NCI-H2029 treated with DMSO at 0.1 percent for 48 hours (cell line): Measurements from ENCODE around the gene TMEM61.

ENCODE experiments used
- DNase-seq: peaks from one replicate; lab custom pipeline; 2025; lab: John Stamatoyannopoulos, UW

Gene TMEM61

GRCh38 chr1:55039342-55040082, 59.1 kb downstream of the TMEM61 start, which contains the start of gene PCSK9:
TSS of gene PCSK9 (plus strand) at chr1:55039548. CDS start at chr1:55039838, 290 bp downstream.
- DNase-seq: no peak

DNA sequence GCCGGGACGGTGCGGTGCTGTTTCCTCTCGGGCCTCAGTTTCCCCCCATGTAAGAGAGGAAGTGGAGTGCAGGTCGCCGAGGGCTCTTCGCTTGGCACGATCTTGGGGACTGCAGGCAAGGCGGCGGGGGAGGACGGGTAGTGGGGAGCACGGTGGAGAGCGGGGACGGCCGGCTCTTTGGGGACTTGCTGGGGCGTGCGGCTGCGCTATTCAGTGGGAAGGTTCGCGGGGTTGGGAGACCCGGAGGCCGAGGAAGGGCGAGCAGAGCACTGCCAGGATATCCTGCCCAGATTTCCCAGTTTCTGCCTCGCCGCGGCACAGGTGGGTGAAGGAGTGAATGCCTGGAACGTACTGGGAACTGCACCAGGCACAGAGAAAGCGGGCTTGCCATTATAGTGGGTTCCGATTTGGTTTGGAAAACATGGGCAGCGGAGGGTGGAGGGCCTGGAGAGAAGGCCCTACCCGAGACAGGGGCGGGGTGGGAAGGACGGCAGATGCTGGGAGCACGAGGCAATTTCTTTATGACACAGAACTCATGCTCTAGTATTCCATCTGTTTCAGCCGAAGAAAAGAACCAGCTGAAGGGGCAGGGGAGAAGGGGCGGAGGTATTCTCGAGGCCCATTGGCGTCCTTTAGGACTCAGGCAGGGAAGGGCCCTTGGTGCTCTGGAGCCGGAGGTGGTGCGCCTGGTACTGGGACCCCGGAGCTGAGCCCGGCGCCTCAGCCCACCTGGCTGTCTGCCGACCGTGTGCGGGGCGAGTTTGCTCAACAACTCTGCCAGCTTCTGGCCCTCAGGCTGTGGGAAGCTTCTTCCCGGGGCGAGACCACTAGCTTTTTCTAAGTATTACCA, 59.9 kb downstream of the TMEM61 start:
- DNase-seq: no peak

DNA sequence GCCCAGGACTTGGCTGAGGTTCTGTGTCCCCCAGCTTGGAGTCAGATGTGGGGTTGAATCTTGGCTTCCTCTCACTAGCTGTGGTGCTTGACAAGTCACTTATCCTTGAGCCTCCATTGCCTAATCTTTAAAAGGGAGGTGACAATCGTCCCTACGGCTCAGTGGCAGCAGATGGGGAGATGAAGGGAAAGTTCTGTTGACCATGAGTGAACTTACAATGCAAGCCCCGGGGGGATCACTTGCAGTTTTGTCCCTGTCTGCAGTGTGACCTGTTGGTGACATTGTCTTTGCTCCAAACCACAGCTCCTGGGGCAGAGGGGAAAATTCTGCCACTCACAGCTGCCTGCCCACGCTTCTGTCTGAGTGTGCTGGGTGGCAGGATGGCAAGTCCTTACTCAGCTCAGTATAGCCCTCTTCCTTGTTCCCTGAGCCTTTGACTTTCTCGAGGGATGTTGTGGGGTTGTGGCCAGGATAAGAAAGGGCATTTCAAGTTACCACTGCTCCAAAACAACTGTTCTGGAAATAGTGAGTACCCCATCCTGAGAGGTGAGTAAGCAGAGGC, 60.6 kb downstream of the TMEM61 start:
- DNase-seq: no peak

DNA sequence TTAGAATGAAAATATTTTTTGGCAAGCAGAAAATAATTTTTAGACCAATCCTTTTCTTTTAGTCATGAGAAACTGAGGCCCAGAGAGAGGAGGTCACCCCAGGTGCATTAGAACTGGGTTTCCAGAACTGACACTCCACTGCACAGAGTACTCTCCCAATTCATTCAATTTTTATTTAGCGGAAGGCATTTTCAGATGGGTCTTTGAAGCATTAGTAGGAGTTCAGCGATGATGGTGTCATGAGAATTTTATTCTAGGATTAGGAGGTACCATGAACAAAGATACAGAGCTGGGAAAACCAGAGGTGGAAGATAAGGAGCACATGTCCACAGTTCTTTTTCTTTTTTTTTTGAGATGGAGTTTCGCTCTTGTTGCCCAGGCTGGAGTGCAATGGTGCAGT, 61.2 kb downstream of the TMEM61 start:
- DNase-seq: no peak
